RWPE2 (cell line): Measurements from ENCODE around the gene MCOLN3.
"Not testable (repeated sequence)": the region's sequence is repeated elsewhere in the genome, so short reads cannot be mapped to it uniquely, and the experiment has no call there.

Experiments
- ATAC-seq: fragments of 200-7000 bp; cut with Tn5 transposase; 3 replicates; pipeline ENCODE4 v1.9.1; 2021; ENCODE audit warnings: low read depth
- DNase-seq: peaks from one replicate; pipeline ENCODE4 v3.0.0-alpha.2; 2020; ENCODE audit warnings: low spot score
- H3K27ac ChIP-seq: fragments of 450-650 bp; 2 replicates; pipeline ENCODE4 v1.5.1; 2017; ENCODE audit warnings: mild to moderate bottlenecking; ENCODE audit not compliant: poor library complexity, severe bottlenecking
- H3K27me3 ChIP-seq: fragments of 250-450 bp; sonication (Bioruptor Pico); 2 replicates; pipeline ENCODE4 v1.5.1; 2021; ENCODE audit warnings: mild to moderate bottlenecking, moderate library complexity; ENCODE audit not compliant: insufficient read depth, poor library complexity, severe bottlenecking
- H3K36me3 ChIP-seq: fragments of 250-450 bp; sonication (Bioruptor Pico); 2 replicates; pipeline ENCODE4 v1.5.1; 2020; ENCODE audit warnings: low read depth, mild to moderate bottlenecking, moderate library complexity
- H3K4me1 ChIP-seq: fragments of 250-450 bp; sonication (Bioruptor Pico); 2 replicates; pipeline ENCODE4 v1.5.1; 2021; ENCODE audit warnings: mild to moderate bottlenecking, moderate library complexity; ENCODE audit not compliant: insufficient read depth, poor library complexity, severe bottlenecking
- H3K4me3 ChIP-seq: fragments of 250-450 bp; sonication (Bioruptor Pico); 2 replicates; pipeline ENCODE4 v1.5.1; 2021; ENCODE audit warnings: mild to moderate bottlenecking, moderate library complexity; ENCODE audit not compliant: severe bottlenecking
- H3K9me3 ChIP-seq: fragments of 250-450 bp; sonication (Bioruptor Pico); 2 replicates; pipeline ENCODE4 v1.5.1; 2021; ENCODE audit warnings: mild to moderate bottlenecking, moderate library complexity; ENCODE audit not compliant: severe bottlenecking
- CTCF ChIP-seq: fragments of 450-650 bp; IDR thresholded peaks from one replicate; pipeline ENCODE4 v1.5.1; 2017; ENCODE audit warnings: mild to moderate bottlenecking, moderate library complexity; ENCODE audit not compliant: poor library complexity, severe bottlenecking

MCOLN3 gene

GRCh38 chr1:85024736-85025135, 23.6 kb downstream of the MCOLN3 start:
- H3K4me1 ChIP-seq: no peaks in the 10 kb centered on the region
- H3K27ac ChIP-seq: no peak overlapping the region
- no peak for TF ChIP-seq CTCF
- DNase-seq (no peak), ATAC-seq (no peak)
- no peaks in the 10 kb centered on the region for H3K27me3 ChIP-seq
- no peaks in the 10 kb centered on the region for H3K9me3 ChIP-seq
- no peak overlapping the region for H3K4me3 ChIP-seq
- H3K36me3 ChIP-seq: peaks cover 10% of the 10 kb centered on the region; the same call in 1 of the 2 replicates

- no peaks in the 10 kb centered on the region for H3K4me1 ChIP-seq
- H3K36me3 ChIP-seq: 0 out of 2 replicates have a peak, but pooled peaks cover 2% of the 10 kb centered on the region
- no peak for TF ChIP-seq CTCF
- ATAC-seq: no peak
- H3K9me3 ChIP-seq: no peaks in the 10 kb centered on the region
- no peak for DNase-seq
- no peak overlapping the region for H3K4me3 ChIP-seq
- no peaks in the 10 kb centered on the region for H3K27me3 ChIP-seq
- H3K27ac ChIP-seq: no peak overlapping the region
These were observed 25.6 kb downstream of the MCOLN3 start for GRCh38 chr1:85022700-85023099.

- Histone ChIP-seq H3K27me3 (no peaks in the 10 kb centered on the region), H3K36me3 (no peaks in the 10 kb centered on the region), H3K4me3 (no peak overlapping the region), H3K27ac (no peak overlapping the region), H3K9me3 (no peaks in the 10 kb centered on the region), H3K4me1 (no peaks in the 10 kb centered on the region)
- no peak for DNase-seq
- TF ChIP-seq CTCF: no peak
- ATAC-seq: no peak
These were observed 28.3 kb downstream of the MCOLN3 start for GRCh38 chr1:85019994-85020393.

GRCh38 chr1:85015826-85016225, 32.5 kb downstream of the MCOLN3 start:
- ATAC-seq (no peak), DNase-seq (no peak)
- Histone ChIP-seq H3K9me3 (no peaks in the 10 kb centered on the region), H3K36me3 (no peaks in the 10 kb centered on the region), H3K4me3 (no peak overlapping the region), H3K27me3 (no peaks in the 10 kb centered on the region), H3K27ac (no peak overlapping the region), H3K4me1 (no peaks in the 10 kb centered on the region)
- no peak for TF ChIP-seq CTCF

GRCh38 chr1:85005641-85006040, 42.7 kb downstream of the MCOLN3 start:
- H3K9me3 ChIP-seq, H3K4me1 ChIP-seq, H3K4me3 ChIP-seq, H3K36me3 ChIP-seq, H3K27ac ChIP-seq, DNase-seq, ATAC-seq: not testable (repeated sequence)
- H3K27me3 ChIP-seq: peaks cover 11% of the 10 kb centered on the region
